Type B pancreatic cell (in vitro differentiated cells): ENCODE results near the gene GUCD1. TPM values are rescaled to one million over a fixed set of nuclear protein-coding genes. Genes with fewer than 3 reads are reported as not detected.

Source experiments
- DNase-seq: peaks from one replicate; pipeline ENCODE4 v3.0.0; 2021; ENCODE audit warnings: mixed read lengths; ENCODE audit not compliant: unreplicated experiment; ENCODE audit errors: extremely low spot score
- H3K27ac Mint-ChIP-seq: 2 replicates; pipeline ENCODE4 v1.8.0; 2021; ENCODE audit warnings: mild to moderate bottlenecking, mixed read lengths
- H3K27me3 Mint-ChIP-seq: 2 replicates; pipeline ENCODE4 v1.8.0; 2021; ENCODE audit warnings: mixed read lengths
- H3K36me3 Mint-ChIP-seq: 2 replicates; pipeline ENCODE4 v1.8.0; 2021; ENCODE audit warnings: mixed read lengths
- H3K4me1 Mint-ChIP-seq: one replicate; pipeline ENCODE4 v1.8.0; 2021; ENCODE audit warnings: mixed read lengths; ENCODE audit not compliant: unreplicated experiment
- H3K4me3 Mint-ChIP-seq: 2 replicates; pipeline ENCODE4 v1.8.0; 2021; ENCODE audit warnings: mild to moderate bottlenecking, mixed read lengths
- H3K9me3 Mint-ChIP-seq: 2 replicates; pipeline ENCODE4 v1.8.0; 2021; ENCODE audit warnings: mixed read lengths
- CTCF ChIP-seq: fragments of 200-600 bp; sonication (generic); conservative IDR thresholded peaks from 2 replicates; pipeline ENCODE4 v1.5.0; 2021; ENCODE audit warnings: antibody characterized with exemption, mild to moderate bottlenecking
- total RNA-seq: library from RNA; stranded (reverse); gene quantifications from 2 replicates; pipeline ENCODE4 v1.2.1, GENCODE V29; 2021; ENCODE audit warnings: low replicate concordance

The GUCD1 gene
- total RNA-seq, 1 donor from 2014 or later = 81.8 TPM

DNA sequence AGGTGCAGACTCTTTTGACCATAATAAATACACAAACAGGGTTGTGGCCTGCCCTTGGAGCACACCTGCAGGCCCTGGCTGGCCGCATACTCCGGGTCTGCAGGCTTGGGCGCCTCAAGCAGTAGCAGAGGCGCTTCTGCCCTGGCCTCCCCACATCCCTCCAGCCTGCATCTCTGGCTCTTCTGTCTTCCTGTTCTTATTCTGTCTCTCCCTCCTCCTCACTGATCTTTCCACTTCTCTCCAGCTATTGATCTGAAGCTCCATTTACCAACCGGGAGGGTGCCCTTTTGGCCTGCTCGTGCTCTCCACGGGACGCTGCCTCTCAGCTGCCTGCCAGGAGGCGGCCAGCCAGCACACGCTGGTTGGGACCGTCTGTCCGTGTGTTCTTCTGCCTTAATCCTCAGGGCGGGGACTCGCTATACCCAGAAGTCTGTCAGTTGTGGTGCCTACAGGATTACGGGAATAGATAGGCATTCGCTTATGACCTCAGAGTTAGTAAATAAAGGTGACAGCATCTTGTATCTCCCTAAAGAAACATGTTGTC is 54.6 kb downstream of the GUCD1 start:
- H3K27me3 Mint-ChIP-seq = peaks cover 42% of the 10 kb centered on the region
- TF ChIP-seq CTCF = no peak
- no peaks in the 10 kb centered on the region for H3K36me3 Mint-ChIP-seq
- no peak overlapping the region for H3K27ac Mint-ChIP-seq
- no peak for DNase-seq
- H3K4me3 Mint-ChIP-seq = no peak overlapping the region
- H3K9me3 Mint-ChIP-seq = no peaks in the 10 kb centered on the region
- H3K4me1 Mint-ChIP-seq = peaks cover 29% of the 10 kb centered on the region

DNA sequence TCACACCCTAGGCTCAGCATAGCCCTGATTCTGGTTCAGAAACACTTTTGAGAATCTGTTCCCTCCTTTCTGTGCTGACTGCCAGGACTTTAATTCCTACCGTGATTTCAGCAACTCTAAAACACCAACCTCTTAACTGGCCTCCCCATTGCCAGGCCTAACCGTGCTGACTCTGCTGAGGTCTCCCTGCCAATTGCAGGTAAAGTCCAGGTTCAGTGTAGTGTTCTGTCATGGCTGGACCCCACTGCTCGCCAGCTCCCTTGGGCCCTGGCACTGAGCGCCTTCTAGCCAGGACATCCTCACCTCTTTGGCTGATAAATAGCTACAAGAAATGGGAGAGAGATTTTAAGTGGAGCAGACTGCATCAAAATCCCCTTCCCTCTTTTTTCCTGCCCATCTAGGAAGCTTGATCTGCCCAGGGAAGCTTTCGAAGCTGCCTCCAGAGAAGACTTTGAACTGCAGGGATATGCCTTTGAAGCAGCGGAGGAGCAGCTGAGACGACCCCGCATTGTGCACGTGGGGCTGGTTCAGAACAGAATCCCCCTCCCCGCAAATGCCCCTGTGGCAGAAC is 55.1 kb downstream of the GUCD1 start:
- H3K27ac Mint-ChIP-seq = no peak overlapping the region
- no peak for DNase-seq
- peaks cover 48% of the 10 kb centered on the region for H3K27me3 Mint-ChIP-seq
- no peak for TF ChIP-seq CTCF
- H3K4me3 Mint-ChIP-seq = no peak overlapping the region
- H3K36me3 Mint-ChIP-seq = no peaks in the 10 kb centered on the region
- H3K4me1 Mint-ChIP-seq = peaks cover 29% of the 10 kb centered on the region
- H3K9me3 Mint-ChIP-seq = no peaks in the 10 kb centered on the region

- peaks cover 32% of the 10 kb centered on the region for H3K4me1 Mint-ChIP-seq
- no peaks in the 10 kb centered on the region for H3K36me3 Mint-ChIP-seq
- H3K27me3 Mint-ChIP-seq = peaks cover 54% of the 10 kb centered on the region
- no peak overlapping the region for H3K27ac Mint-ChIP-seq
- DNase-seq = no peak
- no peak for TF ChIP-seq CTCF
- H3K4me3 Mint-ChIP-seq = no peak overlapping the region
- H3K9me3 Mint-ChIP-seq = no peaks in the 10 kb centered on the region
Measured at GRCh38 chr22:24498824-24499223, 56.1 kb downstream of the GUCD1 start.

- H3K27me3 Mint-ChIP-seq = peaks cover 55% of the 10 kb centered on the region
- no peak for TF ChIP-seq CTCF
- no peak overlapping the region for H3K27ac Mint-ChIP-seq
- no peaks in the 10 kb centered on the region for H3K9me3 Mint-ChIP-seq
- no peak overlapping the region for H3K4me3 Mint-ChIP-seq
- H3K4me1 Mint-ChIP-seq = peaks cover 34% of the 10 kb centered on the region
- no peaks in the 10 kb centered on the region for H3K36me3 Mint-ChIP-seq
- no peak for DNase-seq
Measured at GRCh38 chr22:24497841-24498258, 57.1 kb downstream of the GUCD1 start.

- peaks cover 29% of the 10 kb centered on the region for H3K4me1 Mint-ChIP-seq
- H3K9me3 Mint-ChIP-seq = peaks cover 5% of the 10 kb centered on the region
- no peak overlapping the region for H3K4me3 Mint-ChIP-seq
- DNase-seq = no peak
- no peaks in the 10 kb centered on the region for H3K36me3 Mint-ChIP-seq
- no peak overlapping the region for H3K27ac Mint-ChIP-seq
- H3K27me3 Mint-ChIP-seq = peaks cover 67% of the 10 kb centered on the region
- no peak for TF ChIP-seq CTCF
Measured at GRCh38 chr22:24496661-24497060, 58.3 kb downstream of the GUCD1 start.
